Hematopoietic multipotent progenitor cell treated with erythropoietin and hydrocortisone succinate and interleukin-3 and kit ligand, for 4 days (in vitro differentiated cells): ENCODE data around the gene PARD3.
"Not testable (repeated sequence)": the region's sequence is repeated elsewhere in the genome, so short reads cannot be mapped to it uniquely, and the experiment has no call there.

Source experiments
- DNase-seq: peaks from one replicate; pipeline ENCODE4 v3.0.0-alpha.2; 2015

PARD3 gene

DNA sequence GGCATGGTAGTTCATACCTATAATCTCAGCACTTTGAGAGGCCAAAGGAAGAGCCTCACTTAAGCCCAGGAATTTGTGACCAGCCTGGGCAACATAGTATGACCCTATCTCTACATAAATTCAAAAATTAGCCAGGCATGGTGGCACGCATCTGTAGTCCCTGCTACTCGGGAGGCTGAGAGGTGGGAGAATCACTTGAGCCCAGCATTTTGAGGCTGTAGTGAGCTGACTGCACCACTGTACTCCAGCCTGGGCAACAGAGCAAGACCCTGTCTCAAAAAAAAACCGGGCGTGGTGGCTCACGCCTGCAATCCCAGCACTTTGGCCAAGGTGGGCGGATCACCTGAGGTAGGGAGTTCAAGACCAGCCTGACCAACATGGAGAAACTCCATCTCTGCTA is 19.8 kb downstream of the PARD3 start:
- DNase-seq: no peak

DNA sequence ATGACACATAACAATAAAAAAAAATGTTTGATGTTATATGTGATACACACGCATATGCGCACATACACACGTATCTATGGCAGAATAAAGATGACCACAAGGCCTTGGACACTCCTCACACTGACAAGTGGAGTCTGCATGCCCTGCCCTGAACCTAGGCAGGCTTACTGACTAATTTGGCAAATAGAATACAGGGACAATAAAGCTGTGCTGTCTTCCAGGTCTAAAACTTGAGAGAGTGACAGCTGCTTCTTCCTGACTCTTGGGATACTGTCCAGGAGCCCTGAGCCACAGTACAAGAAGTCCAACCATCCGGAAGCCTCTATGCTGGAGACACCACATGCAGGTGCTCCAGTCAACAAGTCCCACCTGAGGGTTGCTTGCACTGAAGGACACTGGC is 20.3 kb downstream of the PARD3 start:
- no peak for DNase-seq

DNA sequence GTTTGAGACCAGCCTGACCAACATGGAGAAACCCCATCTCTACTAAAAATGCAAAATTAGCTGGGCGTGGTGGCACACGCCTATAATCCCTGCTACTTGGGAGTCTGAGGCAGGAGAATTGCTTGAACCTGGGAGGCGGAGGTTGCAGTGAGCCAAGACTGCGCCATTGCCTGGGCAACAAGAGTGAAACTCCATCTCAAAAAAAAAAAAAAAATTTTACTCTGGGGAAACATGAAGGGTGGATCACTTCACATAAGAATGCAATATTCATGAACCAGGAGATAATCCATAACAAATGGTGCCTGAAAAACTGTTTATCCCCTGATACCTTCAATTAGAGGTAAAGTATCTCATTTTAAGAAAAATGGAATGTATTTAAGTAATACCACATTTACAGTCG is 21.5 kb downstream of the PARD3 start:
- not testable (repeated sequence) for DNase-seq

DNA sequence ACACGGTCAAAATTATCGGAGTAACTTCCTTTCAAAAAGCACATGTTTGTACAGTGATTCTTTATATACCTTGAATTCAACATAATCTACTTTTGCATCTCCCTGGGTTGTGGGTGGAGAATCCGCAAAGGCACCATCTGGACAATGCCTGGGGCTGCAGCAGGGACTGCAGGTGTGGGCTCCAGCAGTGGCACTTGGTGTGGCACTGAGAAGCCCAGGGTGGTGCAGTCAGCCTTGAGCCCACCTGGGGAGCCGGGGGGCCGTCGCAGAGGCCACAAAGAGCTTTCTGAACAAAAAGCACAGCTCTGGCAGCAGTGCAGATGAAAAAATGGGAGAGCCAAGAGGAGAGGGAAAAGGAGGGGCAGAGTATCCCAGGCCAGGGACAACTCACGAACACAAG is 22.2 kb downstream of the PARD3 start:
- DNase-seq: no peak

DNA sequence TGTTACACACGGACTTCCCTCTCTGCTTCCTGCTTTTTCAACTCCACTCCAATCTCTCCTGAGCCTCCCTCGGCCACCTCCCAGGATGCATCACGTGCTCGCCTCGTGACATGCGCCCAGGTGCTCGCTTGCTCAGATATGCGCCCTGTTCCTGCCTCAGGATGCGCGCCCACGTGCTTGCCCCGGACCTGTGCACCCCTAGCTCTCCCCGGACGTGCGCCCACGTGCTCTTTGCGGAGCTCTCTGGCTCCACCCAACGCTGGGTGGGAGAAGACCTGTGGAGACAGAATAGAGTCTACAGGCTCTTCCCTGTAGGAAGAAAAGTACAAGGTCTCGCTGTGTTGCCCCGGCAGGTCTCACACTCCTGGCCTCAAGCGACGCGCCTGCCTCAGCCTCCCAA is 23.1 kb downstream of the PARD3 start:
- DNase-seq: no peak

DNA sequence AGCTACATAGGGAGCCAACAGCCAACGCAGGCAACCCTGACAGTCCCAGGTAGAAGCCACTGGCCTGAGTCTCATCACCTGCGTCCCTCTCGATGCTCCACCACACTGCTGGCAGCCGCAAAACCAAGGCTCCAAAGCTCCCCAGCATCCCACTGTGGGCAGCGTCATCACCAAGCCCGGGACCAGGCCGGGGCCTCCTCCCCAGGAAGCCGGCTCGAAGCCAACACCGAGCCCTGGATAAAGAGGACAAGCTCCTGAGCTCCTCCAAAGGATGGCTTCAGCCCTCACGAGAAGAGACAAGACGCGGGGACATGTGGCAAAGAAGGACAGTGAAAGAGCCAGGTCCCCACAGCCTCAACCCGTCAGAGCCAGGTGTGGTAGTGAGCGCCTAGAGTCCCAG is 23.9 kb downstream of the PARD3 start:
- no peak for DNase-seq

DNA sequence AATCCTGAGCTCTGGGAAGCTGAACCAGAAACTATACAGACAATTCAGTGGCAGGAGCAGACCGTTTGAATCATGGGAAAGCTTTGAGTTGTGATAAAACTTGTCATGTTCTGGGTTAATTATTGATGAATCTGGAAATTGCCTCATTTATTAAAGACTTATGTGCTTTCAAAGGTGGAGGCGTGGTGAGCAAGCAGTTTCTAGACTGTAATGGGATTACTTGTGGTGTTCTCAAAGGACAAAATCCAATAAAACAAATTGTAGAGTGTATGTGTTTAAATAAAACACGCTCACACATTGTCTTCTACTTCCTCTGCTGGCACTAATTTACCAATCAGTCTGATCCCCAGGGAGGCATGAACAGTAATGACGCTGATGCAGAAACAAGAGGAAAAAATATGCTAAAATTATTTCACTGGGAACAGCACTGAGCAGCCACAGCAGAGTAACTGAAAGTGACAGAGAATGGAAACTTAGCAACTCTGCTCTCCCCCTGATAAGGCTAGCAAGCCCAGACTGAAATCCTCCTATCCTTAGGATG is 25.1 kb downstream of the PARD3 start:
- DNase-seq: no peak

DNA sequence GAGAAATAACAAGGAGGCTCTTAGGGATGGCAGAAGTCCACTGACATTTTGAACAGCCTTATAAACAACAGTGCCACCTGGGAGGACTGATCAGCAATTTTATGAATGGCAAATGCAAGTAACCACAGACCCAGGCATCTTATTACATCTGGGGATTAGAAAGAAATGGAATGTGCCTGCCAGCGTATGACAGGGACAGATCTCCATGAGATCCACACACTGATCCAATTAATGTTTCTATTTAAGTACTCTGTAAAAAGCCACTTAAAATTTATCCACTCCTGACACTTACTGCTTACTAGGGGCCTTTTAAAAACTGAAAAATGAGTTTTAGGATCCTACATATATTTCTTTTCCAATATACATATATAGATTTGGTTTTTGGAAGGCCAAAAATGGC is 28.6 kb downstream of the PARD3 start:
- no peak for DNase-seq

DNA sequence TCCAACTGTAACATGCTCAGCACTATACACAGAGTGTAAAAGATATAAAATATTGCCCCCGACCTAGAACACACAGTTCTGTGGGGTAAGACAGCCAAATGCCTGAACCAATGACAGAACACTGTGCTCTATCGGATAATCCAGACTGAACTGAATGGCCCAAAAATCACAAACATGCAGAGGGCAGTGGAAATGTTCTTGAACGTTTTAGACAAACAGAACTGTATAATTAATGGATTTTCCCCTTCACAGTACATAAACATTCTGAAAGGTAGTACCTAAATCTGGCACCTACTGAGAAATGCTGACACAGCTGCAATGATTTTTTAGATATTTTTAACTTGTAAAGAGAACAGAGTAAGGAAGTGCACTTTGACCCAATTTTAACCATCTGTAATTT is 33.4 kb downstream of the PARD3 start:
- no peak for DNase-seq

DNA sequence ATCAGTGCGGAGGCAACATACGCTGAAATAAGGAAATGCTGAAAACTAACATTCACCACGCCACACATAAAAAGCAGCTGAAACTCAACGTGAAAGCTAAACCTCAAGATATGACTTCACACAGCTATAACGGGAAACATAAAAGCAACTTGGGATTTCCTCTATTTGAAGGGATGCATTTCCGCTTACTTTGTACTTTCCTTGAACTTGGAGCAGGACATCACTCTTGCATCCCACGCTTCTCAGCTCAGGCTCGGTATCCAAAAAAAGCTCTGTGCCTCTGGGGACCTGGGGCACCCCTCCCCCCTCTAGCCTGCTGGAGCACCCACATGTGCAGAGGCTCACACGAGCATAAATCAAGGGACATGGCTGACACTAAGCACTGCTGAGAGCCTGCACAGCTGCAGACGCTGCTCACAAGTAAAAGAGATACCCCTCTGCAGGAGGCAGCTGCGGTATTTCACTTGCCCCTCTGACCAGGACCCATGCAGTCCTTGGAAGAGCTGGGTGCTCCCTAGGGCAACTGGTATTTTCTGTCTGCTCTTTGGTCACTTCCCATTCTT is 34.2 kb downstream of the PARD3 start:
- peak; percentile 7 for DNase-seq

DNA sequence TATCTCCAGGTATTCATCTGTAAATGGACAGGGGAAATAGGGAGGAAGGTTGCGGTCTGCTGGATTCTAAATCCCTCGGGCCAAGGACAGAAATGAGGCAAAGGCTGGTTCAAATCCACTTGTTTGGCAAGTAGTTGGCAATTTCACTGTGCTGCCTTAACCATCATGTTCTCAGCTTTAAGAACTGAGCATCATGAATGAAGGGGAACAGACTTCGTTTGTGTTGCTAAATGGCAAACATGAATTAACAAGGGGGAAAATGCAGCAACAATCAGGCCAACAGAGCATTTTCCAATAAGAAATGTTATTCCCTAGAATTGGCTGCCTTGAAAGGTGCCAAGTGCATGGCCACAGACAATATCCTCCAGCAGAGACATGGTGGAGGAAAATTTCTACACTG is 36.9 kb downstream of the PARD3 start:
- DNase-seq: no peak

DNA sequence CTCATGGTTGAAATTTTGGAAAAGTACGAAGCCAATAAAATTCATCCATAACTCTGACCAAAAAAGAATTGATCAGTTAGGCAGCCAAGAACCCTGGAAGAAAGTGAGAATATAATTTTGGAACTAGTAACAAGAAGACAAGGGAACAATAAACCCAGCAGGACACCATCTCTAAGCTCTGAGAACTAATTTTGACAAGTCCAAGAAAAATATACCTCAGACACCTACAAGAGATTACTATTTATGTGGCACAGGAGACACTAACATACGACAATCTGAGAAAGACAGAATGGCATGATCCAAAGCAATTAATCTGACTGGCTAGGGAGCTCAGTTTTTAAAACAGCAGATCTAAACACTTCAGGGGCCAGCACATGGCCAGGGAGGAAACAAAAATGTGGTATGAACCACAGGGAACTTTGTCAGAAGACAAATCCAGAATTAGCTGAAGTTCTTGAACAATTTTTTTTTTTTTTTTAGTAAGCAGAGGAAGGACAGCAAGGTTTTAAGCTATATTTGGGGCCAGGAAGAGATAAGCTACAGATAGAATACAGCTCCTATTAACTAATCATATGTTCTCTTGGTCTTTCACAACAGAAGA is 38.9 kb downstream of the PARD3 start:
- DNase-seq: no peak

DNA sequence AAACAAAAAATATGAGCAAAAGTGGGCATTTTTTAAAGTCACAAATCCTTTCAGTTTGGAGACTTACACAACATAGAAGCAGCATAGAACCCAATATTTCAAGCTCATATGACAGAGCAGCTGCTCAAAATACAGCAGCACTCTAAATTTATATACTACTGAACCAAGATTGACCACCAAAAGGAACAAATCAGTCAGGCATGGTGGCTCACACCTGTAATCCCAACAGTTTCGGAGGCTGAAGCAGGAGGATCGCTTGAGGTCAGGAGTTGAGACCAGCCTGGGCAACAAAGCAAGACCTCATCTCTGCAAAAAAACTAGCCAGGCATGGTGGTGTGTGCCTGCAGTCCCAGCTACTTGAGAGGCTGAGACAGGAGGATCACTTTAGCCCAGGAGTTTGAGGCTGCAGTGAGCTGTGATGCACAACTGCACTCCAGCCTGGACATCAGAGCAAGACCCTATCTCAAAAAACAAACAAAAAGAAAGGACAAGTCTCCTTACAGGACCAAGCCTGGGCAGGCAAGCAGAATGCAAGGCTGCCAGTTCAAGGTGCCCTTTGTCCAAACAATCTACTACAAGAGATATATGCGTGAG is 40.0 kb downstream of the PARD3 start:
- DNase-seq: no peak

DNA sequence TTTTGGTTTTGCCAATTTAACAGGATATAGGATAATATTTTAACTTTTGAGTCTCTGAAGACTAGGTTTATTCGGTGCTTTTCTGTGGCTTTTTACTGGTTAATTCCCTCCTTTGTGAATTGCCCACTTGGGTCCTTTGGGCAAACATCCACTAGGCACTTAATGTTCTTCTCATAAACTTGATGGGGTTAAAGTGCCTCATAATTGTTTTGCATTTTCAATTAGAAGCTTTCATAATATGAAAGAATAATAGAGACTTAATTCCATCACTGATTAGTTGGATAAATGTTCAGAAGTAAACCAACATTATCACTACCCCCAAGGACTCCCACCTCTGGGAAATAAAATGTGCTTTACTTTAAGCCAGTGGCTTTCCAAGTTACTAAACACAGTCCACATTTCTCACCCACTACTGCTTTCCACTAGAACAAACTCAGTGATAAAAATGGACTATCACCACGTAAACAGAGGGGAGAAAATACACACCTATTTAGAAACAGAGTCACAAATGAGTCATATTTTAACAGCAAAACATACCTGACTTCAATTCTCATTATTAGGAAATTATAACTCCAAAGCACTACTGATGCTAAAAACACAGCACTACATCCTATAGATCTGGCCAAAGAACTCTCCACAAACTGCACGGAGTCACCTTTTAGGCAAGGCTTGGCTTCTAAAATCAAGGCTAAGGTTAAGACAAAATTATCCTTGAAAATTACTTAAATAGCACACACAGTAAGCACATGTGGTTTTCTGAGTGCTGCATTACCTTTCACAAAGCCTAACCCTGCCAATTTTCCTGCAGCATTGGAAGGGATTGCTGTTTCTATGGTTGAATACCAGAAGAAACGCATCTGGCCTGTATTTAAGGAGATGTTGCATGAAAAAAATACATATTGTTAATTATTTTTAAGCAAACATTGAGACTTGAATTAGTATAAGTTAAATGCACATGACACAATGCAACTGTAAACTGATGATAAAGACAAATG is 41.2 kb downstream of the PARD3 start:
- DNase-seq: no peak

DNA sequence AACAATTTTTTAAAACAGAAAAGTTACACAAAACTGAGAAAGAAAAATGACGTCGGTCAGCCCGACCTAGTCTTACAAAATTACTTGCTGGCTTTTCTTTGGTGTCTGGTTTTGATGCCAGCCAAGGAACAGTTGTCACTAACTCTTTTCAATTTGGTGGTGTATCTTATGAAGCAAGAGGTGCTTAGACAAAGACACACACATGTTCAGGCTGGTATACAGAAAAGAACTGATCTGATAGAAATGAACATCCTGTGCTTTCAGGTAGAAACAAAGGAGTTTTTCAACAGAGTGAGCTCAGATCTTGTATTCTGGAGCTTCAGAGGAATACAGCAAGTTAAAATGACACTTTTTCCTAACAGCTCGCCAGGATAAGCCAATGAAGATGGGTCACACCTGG is 43.6 kb downstream of the PARD3 start:
- no peak for DNase-seq

DNA sequence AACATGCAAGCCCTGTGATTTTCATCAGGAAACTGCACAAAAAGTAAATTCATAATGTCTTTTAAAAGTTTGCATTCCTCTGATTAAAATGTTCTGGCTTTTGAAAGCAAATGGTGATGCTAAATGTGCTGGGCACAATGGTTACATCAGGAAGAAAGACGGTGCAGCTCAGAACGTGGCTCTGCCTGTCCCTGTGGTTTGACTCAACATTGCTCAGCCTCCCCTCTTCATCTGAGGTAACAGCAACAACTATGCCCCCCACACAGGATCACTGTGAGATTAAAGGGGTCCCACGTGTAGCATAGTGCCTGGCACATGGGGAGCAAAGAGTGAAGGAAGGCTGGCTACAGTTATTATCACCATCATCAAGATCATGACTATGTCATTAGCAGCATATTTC is 44.0 kb downstream of the PARD3 start:
- DNase-seq: no peak

DNA sequence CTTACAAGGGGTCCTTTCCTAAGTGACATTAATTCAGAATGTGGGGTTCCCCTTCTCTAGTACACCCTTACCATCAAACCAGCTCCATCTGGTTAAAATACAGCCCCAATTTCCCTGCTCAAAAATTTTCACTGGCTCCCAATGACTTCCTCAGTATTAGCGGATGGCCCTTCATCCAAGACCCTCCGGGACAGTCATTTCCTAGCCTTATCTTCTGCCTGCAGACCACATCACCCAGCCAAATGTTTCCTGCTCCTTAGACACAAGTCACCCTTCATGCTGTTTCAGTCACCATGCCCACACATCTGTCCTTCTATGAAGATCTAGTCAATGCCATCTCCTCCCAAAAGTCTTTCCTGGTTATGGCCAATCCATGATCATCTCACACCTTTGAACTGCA is 45.2 kb downstream of the PARD3 start:
- DNase-seq: peak; percentile 20

DNA sequence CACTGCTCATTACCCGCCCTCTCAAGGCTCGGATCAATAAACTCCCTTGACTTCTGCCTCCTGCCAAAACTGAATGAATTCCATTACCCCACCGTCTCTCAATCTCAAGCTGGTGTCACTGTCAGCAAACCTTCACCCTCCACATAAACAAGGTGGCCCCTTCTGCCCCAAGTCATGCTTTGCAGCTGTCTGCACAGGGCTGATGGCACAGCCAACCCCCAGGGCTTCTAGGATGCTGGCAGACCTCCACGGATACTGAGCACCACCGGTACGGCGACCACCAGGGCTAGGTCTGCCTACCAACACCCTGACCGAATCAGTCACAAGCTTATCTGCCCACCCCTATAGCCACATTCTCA is 46.1 kb downstream of the PARD3 start:
- DNase-seq: no peak

DNA sequence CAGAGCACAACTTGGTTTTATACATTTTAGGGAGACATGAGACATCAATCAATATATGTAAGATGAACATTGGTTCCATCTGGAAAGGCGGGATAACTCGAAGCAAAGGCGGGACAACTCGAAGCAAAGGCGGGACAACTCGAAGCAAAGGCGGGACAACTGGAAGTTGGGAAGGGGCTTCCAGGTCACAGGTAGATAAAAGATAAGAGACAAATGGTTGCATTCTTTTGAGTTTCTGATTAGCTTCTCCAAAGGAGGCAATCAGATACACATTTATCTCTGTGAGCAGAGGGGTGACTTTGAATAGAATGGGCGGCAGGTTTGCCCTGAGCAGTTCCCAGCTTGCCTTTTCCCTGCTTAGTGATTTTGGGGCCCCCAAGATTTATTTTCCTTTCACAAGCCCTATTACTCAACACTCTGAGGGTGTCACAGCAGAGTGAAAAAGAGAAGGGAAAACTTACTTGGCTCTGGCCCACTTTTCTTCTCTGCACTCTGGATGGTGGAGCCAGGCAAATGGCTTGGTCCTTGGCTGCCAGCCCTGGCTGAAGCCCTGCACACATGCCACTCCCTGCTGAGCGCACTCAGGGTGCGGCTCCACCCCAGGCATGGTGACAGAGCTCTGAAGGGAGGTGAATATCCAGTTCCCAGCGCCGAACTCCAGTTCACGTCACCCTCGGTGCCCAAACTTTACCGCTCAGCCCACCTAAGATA is 46.7 kb downstream of the PARD3 start:
- no peak for DNase-seq

DNA sequence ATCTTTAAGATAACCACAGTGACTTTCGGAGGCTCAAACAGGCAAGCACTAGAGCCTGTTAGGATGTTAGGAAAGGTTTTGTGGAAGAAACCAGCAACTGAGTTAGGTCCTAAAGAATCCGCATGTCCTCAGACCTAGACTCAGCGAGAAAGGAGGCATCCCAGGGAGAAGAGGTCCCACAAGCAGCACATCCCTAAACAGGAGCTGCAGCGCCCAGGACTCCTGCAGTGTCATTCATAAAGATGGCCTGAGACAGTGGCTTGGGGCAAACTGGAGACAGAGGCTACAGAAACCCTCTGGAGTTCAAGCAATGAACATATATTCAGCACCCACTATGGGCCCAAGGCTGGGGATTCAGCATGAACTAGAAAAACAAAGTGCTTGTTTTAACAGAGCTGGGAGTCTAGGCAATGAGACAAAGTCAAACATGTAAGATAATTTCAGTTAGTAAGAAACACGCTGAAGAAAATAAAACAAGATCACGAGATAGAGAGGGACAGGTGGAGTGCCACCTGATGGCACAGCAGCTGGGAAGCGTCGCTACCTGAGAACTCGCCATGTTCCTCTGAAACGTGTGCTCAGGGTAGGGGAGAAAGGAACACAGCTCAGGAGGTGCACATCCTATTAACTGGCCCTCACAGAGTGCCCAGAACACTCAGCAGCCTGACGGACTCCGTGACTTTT is 48.1 kb downstream of the PARD3 start:
- DNase-seq: no peak

DNA sequence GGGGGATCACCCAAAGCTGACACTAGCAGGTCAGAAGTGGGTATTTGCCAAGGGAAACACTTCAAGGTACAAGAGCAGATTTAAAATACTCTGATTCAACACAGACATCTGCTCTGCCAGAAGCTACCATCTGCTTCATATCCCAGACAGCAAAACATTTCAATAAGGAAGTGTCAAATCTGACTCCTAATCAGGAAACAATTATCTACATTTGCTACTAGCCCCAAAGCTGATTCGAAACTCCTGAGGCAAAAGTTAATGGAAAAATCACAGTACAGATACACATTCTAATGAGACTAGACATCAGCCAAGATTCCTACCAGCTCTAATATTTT is 48.9 kb downstream of the PARD3 start:
- no peak for DNase-seq

DNA sequence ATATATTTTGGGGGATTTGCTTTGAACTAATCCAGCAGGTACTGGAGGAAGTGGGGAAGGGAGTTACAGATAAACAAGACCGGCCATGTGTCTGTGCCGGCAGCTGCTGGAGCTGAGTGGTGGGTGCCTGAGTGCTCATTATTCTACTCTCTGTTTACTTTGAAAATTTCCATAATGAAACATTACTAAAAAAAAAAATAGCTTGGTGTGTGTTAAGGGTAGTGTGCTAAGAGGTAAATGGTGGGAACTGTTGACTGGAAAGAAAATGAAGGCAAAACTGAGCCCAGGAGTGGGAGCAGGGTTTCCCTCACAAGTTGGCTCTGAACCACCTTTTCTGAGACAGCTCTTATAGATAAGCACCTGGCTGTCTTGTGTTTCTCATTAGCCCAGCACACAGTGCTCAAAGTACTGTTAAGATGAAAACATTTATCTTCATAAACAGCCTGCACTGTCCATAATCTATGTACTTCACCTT is 50.6 kb downstream of the PARD3 start:
- DNase-seq: no peak
